ENCODE measurements around the gene MYO10.
"Not testable (repeated sequence)": the region's sequence is repeated elsewhere in the genome, so short reads cannot be mapped to it uniquely, and the experiment has no call there.

MYO10 gene

DNA sequence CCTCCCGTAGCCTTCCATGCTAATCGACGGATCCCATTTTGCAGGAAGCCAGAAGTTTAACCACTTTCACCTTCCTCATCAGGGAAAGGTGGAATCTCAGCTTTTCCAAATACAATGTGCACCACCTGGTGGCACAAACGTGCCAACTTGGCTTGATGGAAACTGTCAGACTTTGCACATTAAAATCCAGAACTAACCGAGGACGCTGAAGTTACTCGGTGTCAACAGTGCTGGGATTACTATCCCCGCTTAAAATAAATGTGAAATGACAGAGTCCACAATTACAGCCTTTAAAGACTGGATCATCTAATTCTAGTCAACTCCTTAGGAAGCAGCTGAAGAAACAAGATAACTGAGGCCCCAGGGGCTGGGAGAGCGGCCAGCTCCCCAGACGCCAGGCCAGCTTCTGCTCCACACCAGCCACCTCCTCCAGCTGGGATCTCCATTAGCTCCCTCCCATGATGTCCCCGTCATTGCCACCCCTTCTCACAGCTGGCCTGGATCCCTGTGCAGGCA is 269.1 kb downstream of the MYO10 start:
- DNase-seq (ENCODE audit: low spot score), result peak; percentile 13

DNA sequence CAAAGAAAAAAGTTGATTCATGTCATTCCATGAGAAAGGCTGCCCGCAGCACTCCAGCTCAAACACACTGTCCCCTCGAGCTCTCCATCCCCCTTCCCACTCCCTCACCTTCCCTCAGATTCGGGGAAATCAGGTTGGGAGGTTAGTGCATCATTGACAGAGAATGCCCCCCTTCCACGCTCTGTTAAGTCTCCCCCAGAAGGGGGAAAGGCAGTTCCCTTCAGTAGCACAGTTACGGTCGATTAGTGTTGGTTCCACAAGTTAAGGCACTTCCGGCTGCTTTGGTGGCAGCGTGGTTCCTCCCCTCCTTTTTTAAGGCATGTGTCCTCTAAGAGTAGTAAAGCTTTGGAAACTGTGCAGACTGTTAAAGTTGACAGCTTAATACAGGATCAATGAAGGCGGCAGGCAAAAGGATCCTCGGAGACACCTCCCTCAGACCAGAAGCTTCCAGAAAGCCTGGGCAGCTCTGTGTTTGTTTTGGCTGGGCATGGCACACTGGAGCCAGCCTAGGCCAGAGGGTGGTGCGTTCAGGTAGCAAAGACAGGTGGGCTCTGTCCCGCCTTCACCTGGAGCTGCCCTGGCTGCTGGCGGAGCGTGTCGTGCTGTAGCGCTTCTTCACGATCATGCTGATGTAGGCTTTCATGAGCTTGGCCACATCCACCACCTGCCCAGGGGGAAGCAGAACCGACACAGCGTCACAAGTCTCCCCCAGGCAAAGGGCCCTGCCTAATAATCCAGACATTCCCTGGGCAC is 269.8 kb downstream of the MYO10 start:
- no peak for DNase-seq (ENCODE audit: low spot score)

DNA sequence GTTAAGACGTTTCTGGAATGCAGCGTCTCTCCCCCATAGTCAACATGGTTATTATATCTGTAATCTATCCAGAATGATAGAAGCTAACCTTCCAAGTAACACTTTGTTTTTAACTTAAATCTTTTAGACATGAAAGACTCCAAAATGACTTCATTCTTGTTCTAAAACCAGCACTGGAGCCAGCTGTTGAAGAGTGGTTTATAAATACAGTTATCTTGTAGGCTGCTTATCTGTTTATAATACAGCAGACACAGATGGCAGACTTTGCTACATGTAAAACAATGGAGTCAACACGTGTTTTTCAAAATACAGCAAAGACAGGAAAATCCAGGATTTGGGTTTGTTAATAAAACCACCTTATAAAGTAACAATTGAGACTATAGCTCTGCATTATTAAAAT is 270.5 kb downstream of the MYO10 start:
- DNase-seq (ENCODE audit: low spot score), result no peak

DNA sequence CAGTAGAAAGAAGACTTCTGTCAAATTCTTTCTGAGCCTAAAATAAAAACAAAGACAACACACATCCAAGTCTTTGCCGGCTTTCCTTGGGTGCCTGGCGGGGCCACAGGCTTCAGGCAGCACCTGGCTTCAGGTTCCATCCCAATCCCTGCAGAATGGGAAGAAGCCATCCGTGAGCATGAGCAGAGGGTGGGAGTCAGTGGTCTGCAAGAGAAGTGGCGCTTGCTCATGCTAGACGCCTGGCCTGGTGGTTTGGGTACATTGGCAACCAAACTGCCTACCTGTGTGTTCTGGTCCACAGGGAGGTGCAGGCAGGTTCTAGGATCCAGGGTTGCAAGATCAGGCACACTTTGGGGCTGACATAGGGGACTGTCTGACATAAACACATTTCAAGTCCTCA is 271.7 kb downstream of the MYO10 start:
- no peak for DNase-seq (ENCODE audit: low spot score)

- no peak for DNase-seq (ENCODE audit: low spot score)
Measured at GRCh38 chr5:16663840-16664239, 272.2 kb downstream of the MYO10 start.

DNA sequence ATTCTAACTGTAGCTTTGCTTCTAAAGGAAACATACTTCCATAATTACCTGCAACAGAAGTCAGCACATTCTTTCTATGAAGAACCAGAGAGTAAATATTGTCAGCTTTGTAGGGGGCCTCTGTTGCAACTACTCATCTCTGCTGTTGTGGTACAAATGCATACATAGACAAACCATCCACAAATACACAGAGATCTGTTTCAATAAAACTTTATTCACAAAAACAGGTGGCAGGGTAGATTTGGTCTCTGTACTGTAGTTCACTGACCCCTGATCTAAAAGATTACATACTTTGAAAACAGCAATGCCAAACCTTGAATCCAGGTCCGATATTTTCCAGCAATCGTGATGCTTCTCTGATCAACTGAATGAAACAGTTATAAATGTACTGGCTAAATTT is 274.4 kb downstream of the MYO10 start:
- DNase-seq (ENCODE audit: low spot score), result no peak

- DNase-seq (ENCODE audit: low spot score), result no peak
Measured at GRCh38 chr5:16660982-16661381, 275.1 kb downstream of the MYO10 start.

DNA sequence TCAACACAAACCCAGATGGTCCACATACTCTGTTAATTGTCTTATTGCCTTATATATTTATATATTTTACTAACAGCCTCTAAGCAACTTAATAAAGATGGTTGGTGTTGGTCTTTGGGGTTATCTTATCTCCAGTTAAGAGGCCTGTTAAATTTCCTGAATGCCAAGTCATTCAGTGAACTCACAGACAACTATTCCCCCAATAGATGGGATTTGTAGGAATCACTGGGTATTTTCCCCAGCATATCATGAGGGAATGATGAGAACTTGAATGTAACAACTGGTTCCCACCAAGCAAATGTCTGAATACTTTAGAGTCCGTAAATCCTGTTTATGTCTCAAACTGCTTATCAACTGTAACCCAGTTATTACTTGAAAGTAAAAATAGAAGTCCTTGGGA is 276.6 kb downstream of the MYO10 start:
- DNase-seq (ENCODE audit: low spot score), result no peak

DNA sequence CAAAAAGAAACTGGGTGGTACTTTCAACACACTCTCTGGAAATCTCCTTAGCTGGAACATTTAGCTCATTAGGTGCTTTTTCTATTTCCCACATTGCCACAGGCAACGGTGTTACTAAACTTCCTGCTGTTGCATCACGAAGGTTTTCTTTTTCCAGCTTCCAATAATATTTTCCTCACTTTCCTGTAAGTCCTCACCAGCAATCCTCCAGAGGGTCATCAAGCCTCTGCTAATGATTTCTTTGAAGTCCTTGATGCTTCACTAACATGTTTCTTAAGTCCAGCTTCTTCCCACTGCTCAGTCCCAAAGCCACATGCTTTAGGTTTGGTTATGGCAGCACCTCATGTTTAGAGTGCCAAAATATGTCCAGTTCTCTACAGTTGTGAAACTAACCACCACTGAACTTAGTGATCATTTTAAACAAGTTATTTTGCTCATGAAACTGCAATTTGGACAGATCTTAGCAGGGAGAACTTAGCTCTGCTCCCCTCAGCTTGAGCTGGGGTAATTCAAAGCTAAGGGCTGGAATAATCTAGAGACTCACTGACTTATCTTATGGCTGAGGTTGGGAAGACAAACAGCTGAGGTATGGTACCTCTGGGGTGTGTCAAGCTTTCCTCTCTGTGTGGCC is 279.4 kb downstream of the MYO10 start:
- no peak for DNase-seq (ENCODE audit: low spot score)

GRCh38 chr5:16654647-16655334 is 281.3 kb downstream of the MYO10 start:
- DNase-seq (ENCODE audit: low spot score), result no peak

- DNase-seq (ENCODE audit: low spot score), result not testable (repeated sequence)
Measured at GRCh38 chr5:16648739-16649138, 287.3 kb downstream of the MYO10 start.

DNA sequence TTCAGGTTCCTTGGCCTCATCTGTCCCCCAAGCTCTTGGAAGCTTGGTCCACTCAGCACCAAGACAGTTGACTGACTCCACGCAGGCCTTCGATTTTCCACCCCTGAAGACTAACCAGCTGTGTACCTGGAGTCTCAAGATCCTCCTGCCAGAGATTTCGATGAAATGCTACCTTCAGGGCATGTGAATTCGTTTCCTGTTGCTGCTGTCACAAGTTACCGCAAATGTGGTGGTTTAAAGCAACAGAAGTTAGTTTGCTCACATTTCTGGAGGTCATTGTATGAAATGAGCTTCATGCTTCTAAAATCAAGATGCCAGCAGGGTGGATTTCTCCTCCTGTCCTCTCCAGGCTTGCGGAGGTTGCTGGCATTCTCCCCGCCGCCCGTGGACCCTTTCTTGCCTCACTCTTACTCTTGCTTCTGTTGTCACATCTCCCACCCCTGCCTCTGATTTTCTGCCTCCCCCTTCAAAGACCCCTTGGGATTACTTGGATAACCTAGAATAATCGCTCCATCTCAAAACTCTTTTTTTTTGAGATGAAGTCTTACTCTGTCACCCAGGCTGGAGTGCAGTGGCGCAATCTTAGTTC is 291.7 kb downstream of the MYO10 start:
- no peak for DNase-seq (ENCODE audit: low spot score)

GRCh38 chr5:16642867-16643266 is 293.2 kb downstream of the MYO10 start:
- DNase-seq (ENCODE audit: low spot score), result no peak

DNA sequence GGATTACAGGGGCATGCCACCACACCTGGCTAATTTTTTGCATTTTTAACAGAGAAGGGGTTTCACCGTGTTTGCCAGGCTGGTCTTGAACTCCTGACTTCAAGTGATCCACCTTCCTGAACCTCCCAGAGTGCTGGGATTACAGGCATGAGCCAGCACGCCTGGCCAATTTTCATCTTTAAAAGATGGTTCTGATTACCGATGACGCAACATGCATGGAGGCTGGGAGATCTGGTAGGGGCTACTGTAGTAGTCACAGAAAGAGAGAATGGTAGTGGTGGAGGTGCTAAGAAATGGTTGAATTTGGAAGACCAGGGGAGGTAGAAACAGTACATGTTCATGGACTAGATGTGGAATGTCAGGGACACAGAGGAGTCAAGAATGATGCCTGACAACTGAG is 296.9 kb downstream of the MYO10 start:
- DNase-seq (ENCODE audit: low spot score), result no peak

DNA sequence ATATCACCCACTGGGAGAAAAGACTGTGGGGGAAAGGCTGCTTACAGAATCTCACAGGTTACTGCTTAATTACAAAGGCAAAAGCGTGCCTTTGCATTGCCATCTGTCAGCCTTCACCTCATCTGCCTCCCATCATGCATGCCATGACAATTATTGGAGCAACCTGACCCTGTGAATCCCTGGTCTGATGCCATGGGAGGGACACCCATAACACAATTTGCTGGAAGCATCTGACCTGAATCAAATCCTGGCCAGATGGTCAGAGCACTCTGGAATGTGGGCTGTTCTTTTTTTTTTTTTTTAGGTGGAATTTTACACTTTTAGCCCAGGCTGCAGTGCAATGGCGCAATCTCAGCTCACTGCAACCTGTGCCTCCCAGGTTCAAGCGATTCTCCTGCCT is 307.7 kb downstream of the MYO10 start:
- DNase-seq (ENCODE audit: low spot score), result no peak

DNA sequence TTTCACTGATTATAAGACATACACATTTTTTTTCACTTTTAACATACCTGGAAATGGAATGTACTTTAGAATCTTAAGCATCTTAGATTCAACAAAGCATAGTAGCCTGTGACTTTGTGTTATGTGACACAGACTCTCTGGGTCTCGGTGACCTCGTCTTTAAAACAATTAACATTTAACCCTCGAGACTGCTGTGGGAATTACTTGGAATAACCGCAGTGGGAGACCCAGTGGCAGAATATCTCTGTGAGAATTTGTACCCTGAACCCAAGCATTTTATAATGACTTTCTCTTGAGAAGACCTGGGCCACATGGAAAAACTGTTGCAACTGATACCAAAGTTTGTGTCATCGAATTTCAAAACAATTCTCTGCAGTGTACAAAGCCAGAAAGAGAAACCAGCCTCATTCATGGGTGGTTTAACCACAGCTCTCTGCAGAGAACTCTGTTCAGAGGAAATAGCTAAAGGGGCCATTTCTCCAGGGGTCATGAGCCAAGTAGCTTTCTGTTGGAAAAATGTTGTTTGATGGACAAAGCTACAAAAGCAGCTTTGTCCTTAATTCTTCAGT is 309.3 kb downstream of the MYO10 start:
- DNase-seq (ENCODE audit: low spot score), result no peak

DNA sequence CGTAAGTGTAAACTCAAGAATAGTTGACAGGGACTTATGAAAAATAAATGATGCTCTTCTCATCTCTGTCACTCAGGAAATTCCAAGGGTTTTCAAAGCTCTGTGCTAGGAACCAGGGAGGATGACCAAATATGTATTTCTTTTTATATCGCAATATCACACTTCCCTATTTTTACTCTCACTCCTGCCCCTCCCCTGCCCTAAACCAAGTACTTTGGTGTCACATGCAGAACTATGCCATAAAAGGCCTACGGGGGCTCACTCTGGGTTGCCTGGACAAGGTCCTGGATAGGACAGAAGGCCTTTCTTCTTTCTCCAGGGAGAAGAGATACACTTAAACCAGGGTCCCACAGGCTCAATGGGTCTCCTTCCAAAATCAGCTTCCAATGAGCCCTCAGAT is 311.0 kb downstream of the MYO10 start:
- DNase-seq (ENCODE audit: low spot score), result no peak

DNA sequence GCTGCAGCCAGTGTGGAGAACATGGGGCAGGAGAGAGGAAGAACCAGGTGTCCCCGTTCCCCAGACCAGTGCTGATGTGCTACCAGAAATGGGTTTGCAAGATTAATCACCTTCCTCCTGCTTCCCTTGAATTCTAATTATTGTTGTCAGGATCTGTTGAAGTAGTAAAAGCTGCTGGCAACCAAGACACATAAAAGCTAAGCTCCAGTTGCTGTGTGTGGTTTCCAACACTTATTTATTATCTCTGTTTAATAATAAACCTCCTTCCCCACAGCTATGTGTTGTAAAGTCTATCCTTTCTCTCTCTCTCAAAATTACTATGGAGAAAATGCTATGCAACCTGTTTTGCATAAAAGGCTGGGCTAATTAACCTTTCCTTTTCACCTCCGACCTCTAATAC is 317.0 kb downstream of the MYO10 start:
- DNase-seq (ENCODE audit: low spot score), result no peak

- no peak for DNase-seq (ENCODE audit: low spot score)
Measured at GRCh38 chr5:16618138-16618897, 317.8 kb downstream of the MYO10 start.

- DNase-seq (ENCODE audit: low spot score), result no peak
Measured at GRCh38 chr5:16617274-16617968, 318.7 kb downstream of the MYO10 start.

All from HuH-7.5 (cell line).